Fibroblast of mammary gland (primary cell): Measurements from ENCODE around the gene C21orf91.
A peak's percentile ranks its signal among the peaks of the same experiment; 100 is the strongest.

Source experiments
- DNase-seq: peaks from one replicate; pipeline ENCODE4 v3.0.0-alpha.2; 2010; ENCODE audit warnings: low read depth
- H3K4me3 ChIP-seq: 2 replicates; pipeline ENCODE4 v1.5.1; 2011; ENCODE audit warnings: low read depth, mild to moderate bottlenecking, low read length, moderate library complexity; ENCODE audit not compliant: control insufficient read depth
- CTCF ChIP-seq: conservative IDR thresholded peaks from 2 replicates; pipeline ENCODE4 v1.5.1; 2011; ENCODE audit warnings: low read depth, low read length, inconsistent platforms; ENCODE audit not compliant: control insufficient read depth, insufficient read depth

The C21orf91 gene

GRCh38 chr21:17785403-17785788 is 33.8 kb downstream of the C21orf91 start:
- no peak overlapping the region for H3K4me3 ChIP-seq
- DNase-seq: no peak
- TF ChIP-seq CTCF: no peak

- DNase-seq: no peak
- H3K4me3 ChIP-seq: no peak overlapping the region
- no peak for TF ChIP-seq CTCF
Measured at GRCh38 chr21:17784604-17785402, 34.4 kb downstream of the C21orf91 start.

GRCh38 chr21:17784180-17784598 is 35.0 kb downstream of the C21orf91 start:
- no peak overlapping the region for H3K4me3 ChIP-seq
- DNase-seq: no peak
- no peak for TF ChIP-seq CTCF

- H3K4me3 ChIP-seq: no peak overlapping the region
- no peak for TF ChIP-seq CTCF
- peak; percentile 15 for DNase-seq
Measured at GRCh38 chr21:17783481-17784179, 35.5 kb downstream of the C21orf91 start.

GRCh38 chr21:17783003-17783402 is 36.2 kb downstream of the C21orf91 start:
- H3K4me3 ChIP-seq: no peak overlapping the region
- no peak for TF ChIP-seq CTCF
- DNase-seq: no peak

- no peak for DNase-seq
- no peak overlapping the region for H3K4me3 ChIP-seq
- TF ChIP-seq CTCF: no peak
Measured at GRCh38 chr21:17782051-17782450, 37.1 kb downstream of the C21orf91 start.
